Memory B cell (primary cell): ENCODE results near the gene SLC26A9.

ENCODE experiments used
- ATAC-seq: fragments of 150-1000 bp; cut with Tn5 transposase; 2 replicates; pipeline ENCODE4 v1.10.0; 2021; ENCODE audit warnings: low read depth, mild to moderate bottlenecking, moderate library complexity
- DNase-seq, 2 donors: peaks; one replicate each; pipeline ENCODE4 v3.0.0; 2022; ENCODE audit warnings: low spot score in 2 of 2
- H3K27ac Mint-ChIP-seq: one replicate; pipeline ENCODE4 v1.8.0; 2022; ENCODE audit warnings: mild to moderate bottlenecking, moderate library complexity, mixed read lengths
- H3K27me3 Mint-ChIP-seq: one replicate; pipeline ENCODE4 v1.8.0; 2022; ENCODE audit warnings: mixed read lengths
- H3K36me3 Mint-ChIP-seq: one replicate; pipeline ENCODE4 v1.8.0; 2022; ENCODE audit warnings: mild to moderate bottlenecking, mixed read lengths
- H3K4me1 Mint-ChIP-seq: one replicate; pipeline ENCODE4 v1.8.0; 2022; ENCODE audit warnings: mixed read lengths
- H3K4me3 Mint-ChIP-seq: one replicate; pipeline ENCODE4 v1.8.0; 2022; ENCODE audit warnings: mild to moderate bottlenecking, moderate library complexity, mixed read lengths
- H3K9me3 Mint-ChIP-seq: one replicate; pipeline ENCODE4 v1.8.0; 2022; ENCODE audit warnings: mixed read lengths

Gene SLC26A9

GRCh38 chr1:205930799-205931281 is 12.4 kb downstream of the SLC26A9 start:
- no peak for ATAC-seq
- Mint-ChIP-seq H3K27me3 (peaks cover 18% of the 10 kb centered on the region), H3K4me3 (no peak overlapping the region), H3K27ac (no peak overlapping the region), H3K36me3 (no peaks in the 10 kb centered on the region), H3K9me3 (no peaks in the 10 kb centered on the region), H3K4me1 (no peaks in the 10 kb centered on the region)
- no peak for DNase-seq

DNA sequence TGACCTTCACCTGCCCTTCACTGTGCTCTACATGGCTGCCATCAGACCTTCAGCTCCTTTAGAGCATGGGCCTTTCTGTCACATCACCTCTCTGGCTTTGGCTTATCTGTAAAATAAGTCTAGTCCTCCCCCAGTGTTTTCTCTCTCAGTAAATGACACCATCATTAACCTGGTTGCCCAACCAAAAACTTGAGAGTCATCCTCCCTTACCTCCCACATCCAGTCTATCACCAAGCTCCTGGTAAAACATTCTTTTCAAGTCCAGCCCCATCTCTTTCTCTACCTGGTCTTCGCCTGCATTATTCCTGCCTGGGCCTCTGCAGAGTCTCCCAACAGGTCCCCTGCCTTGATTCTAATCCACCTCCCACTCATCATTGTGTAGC is 13.1 kb downstream of the SLC26A9 start:
- Mint-ChIP-seq H3K9me3 (no peaks in the 10 kb centered on the region), H3K4me1 (no peaks in the 10 kb centered on the region), H3K27me3 (peaks cover 18% of the 10 kb centered on the region), H3K27ac (no peak overlapping the region), H3K36me3 (no peaks in the 10 kb centered on the region), H3K4me3 (no peak overlapping the region)
- ATAC-seq: no peak
- no peak for DNase-seq

GRCh38 chr1:205929496-205930194 is 13.6 kb downstream of the SLC26A9 start:
- ATAC-seq: no peak
- peaks cover 18% of the 10 kb centered on the region for H3K27me3 Mint-ChIP-seq
- H3K27ac Mint-ChIP-seq: no peak overlapping the region

GRCh38 chr1:205928317-205928716 is 14.9 kb downstream of the SLC26A9 start:
- Mint-ChIP-seq H3K4me1 (no peaks in the 10 kb centered on the region), H3K4me3 (no peak overlapping the region), H3K9me3 (no peaks in the 10 kb centered on the region), H3K27ac (no peak overlapping the region), H3K36me3 (no peaks in the 10 kb centered on the region), H3K27me3 (peaks cover 16% of the 10 kb centered on the region)
- ATAC-seq (no peak), DNase-seq (no peak)

More at GRCh38 chr1:205929496-205930194, 13.6 kb downstream of the SLC26A9 start:
- H3K4me3 Mint-ChIP-seq: no peak overlapping the region
- H3K36me3 Mint-ChIP-seq: no peaks in the 10 kb centered on the region
- H3K4me1 Mint-ChIP-seq: no peaks in the 10 kb centered on the region
- no peak for DNase-seq
- H3K9me3 Mint-ChIP-seq: no peaks in the 10 kb centered on the region

DNA sequence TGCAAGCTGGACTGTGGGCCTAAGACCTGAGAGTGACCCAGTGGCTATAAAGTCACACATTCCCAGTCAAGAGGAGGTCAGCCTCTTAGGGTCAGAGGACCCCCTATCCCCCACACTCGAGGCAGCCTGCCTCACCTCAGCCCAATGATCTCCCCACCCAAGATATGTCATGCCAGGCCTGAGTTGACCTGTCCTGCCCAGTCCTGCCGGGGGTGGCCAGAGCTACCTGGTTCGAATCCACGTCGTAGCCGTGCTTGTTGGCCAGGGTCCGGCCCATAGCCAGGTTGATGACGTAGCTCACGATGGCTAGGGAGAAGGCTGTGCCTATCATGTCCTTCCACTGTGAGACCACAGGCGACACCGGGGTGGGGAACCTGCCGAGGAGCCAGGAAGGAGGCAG is 15.6 kb downstream of the SLC26A9 start:
- DNase-seq (no peak), ATAC-seq (no peak)
- Mint-ChIP-seq H3K4me1 (no peaks in the 10 kb centered on the region), H3K4me3 (no peak overlapping the region), H3K36me3 (no peaks in the 10 kb centered on the region), H3K27ac (no peak overlapping the region), H3K27me3 (peaks cover 14% of the 10 kb centered on the region), H3K9me3 (no peaks in the 10 kb centered on the region)

- no peak for DNase-seq
- peaks cover 11% of the 10 kb centered on the region for H3K27me3 Mint-ChIP-seq
- no peaks in the 10 kb centered on the region for H3K9me3 Mint-ChIP-seq
- no peaks in the 10 kb centered on the region for H3K36me3 Mint-ChIP-seq
- no peak for ATAC-seq
- H3K4me3 Mint-ChIP-seq: no peak overlapping the region
- no peaks in the 10 kb centered on the region for H3K4me1 Mint-ChIP-seq
- no peak overlapping the region for H3K27ac Mint-ChIP-seq
Measured at GRCh38 chr1:205927247-205927646, 16.0 kb downstream of the SLC26A9 start.

DNA sequence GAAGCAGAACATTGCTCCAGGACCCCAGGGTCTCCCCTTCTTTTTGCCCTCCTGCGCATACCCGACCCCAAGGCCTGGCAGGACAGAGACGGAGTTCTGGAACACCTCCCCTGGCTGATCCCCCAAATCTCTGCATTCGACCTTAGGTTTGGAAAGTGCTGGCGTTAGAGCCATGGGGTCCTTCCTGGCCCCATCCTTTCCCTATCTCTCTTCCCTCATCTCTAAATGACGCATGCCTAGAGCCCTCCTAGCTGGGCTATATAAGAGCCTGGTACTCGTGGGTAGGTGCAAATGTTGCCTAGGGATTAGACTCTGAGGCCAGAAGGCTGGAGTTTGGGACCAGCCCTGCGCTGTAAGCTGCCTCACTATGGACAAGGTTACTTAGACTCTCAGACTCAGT is 16.6 kb downstream of the SLC26A9 start:
- Mint-ChIP-seq H3K4me1 (no peaks in the 10 kb centered on the region), H3K36me3 (no peaks in the 10 kb centered on the region), H3K27me3 (peaks cover 11% of the 10 kb centered on the region), H3K4me3 (no peak overlapping the region), H3K9me3 (no peaks in the 10 kb centered on the region), H3K27ac (no peak overlapping the region)
- DNase-seq (no peak), ATAC-seq (no peak)

GRCh38 chr1:205926213-205926612 is 17.0 kb downstream of the SLC26A9 start:
- no peaks in the 10 kb centered on the region for H3K9me3 Mint-ChIP-seq
- no peak for DNase-seq
- no peaks in the 10 kb centered on the region for H3K36me3 Mint-ChIP-seq
- peaks cover 11% of the 10 kb centered on the region for H3K27me3 Mint-ChIP-seq
- H3K27ac Mint-ChIP-seq: no peak overlapping the region
- no peaks in the 10 kb centered on the region for H3K4me1 Mint-ChIP-seq
- no peak for ATAC-seq
- no peak overlapping the region for H3K4me3 Mint-ChIP-seq

- Mint-ChIP-seq H3K9me3 (no peaks in the 10 kb centered on the region), H3K4me1 (no peaks in the 10 kb centered on the region), H3K27me3 (peaks cover 11% of the 10 kb centered on the region), H3K36me3 (no peaks in the 10 kb centered on the region), H3K27ac (no peak overlapping the region), H3K4me3 (no peak overlapping the region)
- DNase-seq (no peak), ATAC-seq (no peak)
Measured at GRCh38 chr1:205925736-205926135, 17.5 kb downstream of the SLC26A9 start.

- Mint-ChIP-seq H3K36me3 (no peaks in the 10 kb centered on the region), H3K4me1 (peaks cover 3% of the 10 kb centered on the region), H3K27ac (no peak overlapping the region), H3K4me3 (no peak overlapping the region), H3K9me3 (no peaks in the 10 kb centered on the region), H3K27me3 (peaks cover 12% of the 10 kb centered on the region)
- DNase-seq (no peak), ATAC-seq (no peak)
Measured at GRCh38 chr1:205924460-205924790, 18.8 kb downstream of the SLC26A9 start.

GRCh38 chr1:205923651-205924459 is 19.4 kb downstream of the SLC26A9 start:
- no peaks in the 10 kb centered on the region for H3K36me3 Mint-ChIP-seq
- no peak for DNase-seq
- no peak overlapping the region for H3K27ac Mint-ChIP-seq
- peaks cover 5% of the 10 kb centered on the region for H3K4me1 Mint-ChIP-seq
- no peaks in the 10 kb centered on the region for H3K9me3 Mint-ChIP-seq
- H3K4me3 Mint-ChIP-seq: no peak overlapping the region
- ATAC-seq: no peak
- H3K27me3 Mint-ChIP-seq: peaks cover 10% of the 10 kb centered on the region

DNA sequence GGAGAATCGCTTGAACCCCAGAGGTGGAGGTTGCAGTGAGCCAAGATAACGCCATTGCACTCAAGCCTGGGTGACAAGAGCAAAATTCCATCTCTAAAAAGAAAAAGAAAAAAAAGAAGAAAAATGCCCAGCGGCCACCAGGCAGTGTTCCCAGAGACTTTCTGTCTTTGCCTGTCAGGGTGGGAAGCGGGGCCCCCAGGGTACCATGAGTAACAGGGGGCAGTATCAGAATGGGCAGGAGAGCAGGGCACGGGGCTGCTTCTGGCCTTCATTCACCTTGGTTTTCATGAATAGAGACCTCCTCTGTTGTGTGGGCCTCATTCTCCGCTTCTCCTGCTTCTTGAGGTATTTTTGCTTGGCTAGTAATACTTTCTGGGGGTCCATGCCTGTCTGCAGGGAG is 20.4 kb downstream of the SLC26A9 start:
- Mint-ChIP-seq H3K27ac (no peak overlapping the region), H3K9me3 (no peaks in the 10 kb centered on the region), H3K4me1 (peaks cover 6% of the 10 kb centered on the region), H3K36me3 (no peaks in the 10 kb centered on the region), H3K4me3 (no peak overlapping the region), H3K27me3 (peaks cover 9% of the 10 kb centered on the region)
- DNase-seq (no peak), ATAC-seq (no peak)

GRCh38 chr1:205922314-205922713 is 20.9 kb downstream of the SLC26A9 start:
- no peaks in the 10 kb centered on the region for H3K36me3 Mint-ChIP-seq
- DNase-seq (no peak), ATAC-seq (no peak)
- no peak overlapping the region for H3K27ac Mint-ChIP-seq
- H3K9me3 Mint-ChIP-seq: no peaks in the 10 kb centered on the region
- no peak overlapping the region for H3K4me3 Mint-ChIP-seq
- peaks cover 9% of the 10 kb centered on the region for H3K4me1 Mint-ChIP-seq
- peaks cover 8% of the 10 kb centered on the region for H3K27me3 Mint-ChIP-seq

- Mint-ChIP-seq H3K9me3 (no peaks in the 10 kb centered on the region), H3K4me1 (peaks cover 10% of the 10 kb centered on the region), H3K36me3 (no peaks in the 10 kb centered on the region), H3K27ac (no peak overlapping the region), H3K4me3 (no peak overlapping the region), H3K27me3 (peaks cover 6% of the 10 kb centered on the region)
- DNase-seq (no peak), ATAC-seq (no peak)
Measured at GRCh38 chr1:205921570-205921909, 21.7 kb downstream of the SLC26A9 start.
